ENCODE measurements around the gene RFX4. TPM values are rescaled to one million over a fixed set of nuclear protein-coding genes. Genes with fewer than 3 reads are reported as not detected.
A peak's percentile ranks its signal among the peaks of the same experiment; 100 is the strongest.

Gene RFX4
- total RNA-seq, 4 donors from 2014 or later, result not detected

GRCh38 chr12:106739318-106739717 lies 156.5 kb downstream of the RFX4 start:
- no peaks in the 10 kb centered on the region for H3K27me3 ChIP-seq
- H3K27ac ChIP-seq, result peak overlapping the region in 3 of 4 donors; percentile 13 to 59 (median 50)
- peaks cover 0 to 21% (median 8%) of the 10 kb centered on the region in 4 donors for H3K4me1 ChIP-seq
- in situ Hi-C loops (cut with MboI; ENCODE audit: low pct_ligation_motif_present in 1 of 4, low pct_unique_long_range_greater_than_20kb in 1 of 4, low sequenced_read_pairs in 3 of 4), result no loop called here
- no peak for DNase-seq
- TF ChIP-seq POLR2AphosphoS5 (IDR thresholded peaks at IDR 0.05), result no peak
- no peaks in the 10 kb centered on the region for H3K9me3 ChIP-seq
- H3K36me3 ChIP-seq, result no peaks in the 10 kb centered on the region
- WGBS, 2 donors (ENCODE audit: low coverage in 1 of 2), result 48% methylated on average over 4 of the region's 4 CpGs
- no peak overlapping the region for H3K4me3 ChIP-seq
- intact Hi-C loops (cut with DNase I; ENCODE audit: low total_unique reads), result no loop called here

DNA sequence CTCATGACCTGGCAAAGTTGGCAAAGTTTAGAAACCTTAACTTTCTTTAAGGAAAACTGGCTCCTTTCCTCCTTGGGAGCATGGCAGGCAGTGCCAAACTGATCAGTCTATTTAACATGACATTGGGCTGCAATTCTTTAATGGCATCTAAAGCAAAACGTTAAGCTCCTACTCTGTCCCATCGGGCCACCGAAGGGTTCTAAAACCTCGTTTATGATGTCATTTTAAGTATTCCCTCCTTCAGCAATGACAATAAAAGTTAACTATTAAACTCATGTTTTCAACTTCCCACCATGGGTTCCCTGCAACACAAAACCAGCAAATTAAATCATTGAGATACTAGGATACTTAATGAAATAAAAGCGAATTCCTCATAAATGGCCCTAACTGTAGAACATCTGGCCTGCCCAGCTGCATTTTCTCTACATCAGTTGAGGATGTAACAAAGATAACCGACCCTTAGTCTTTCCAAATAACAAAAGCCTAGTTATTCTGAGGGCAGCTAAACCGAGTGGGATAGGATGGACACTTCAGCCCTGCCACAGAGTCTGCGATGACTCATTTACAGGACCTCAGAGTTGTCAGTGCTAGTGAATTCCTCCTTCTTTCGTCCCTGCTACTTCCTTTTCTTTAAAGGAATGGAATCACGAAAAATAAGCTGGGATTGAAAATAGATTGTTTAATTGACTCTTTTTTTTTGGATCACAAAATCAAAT lies 157.2 kb downstream of the RFX4 start:
- no peaks in the 10 kb centered on the region for H3K9me3 ChIP-seq
- WGBS, 2 donors (ENCODE audit: low coverage in 1 of 2), result 37 to 53% methylated on average over 9 to 10 of the region's 10 CpGs
- H3K36me3 ChIP-seq, result no peaks in the 10 kb centered on the region
- in situ Hi-C loops (cut with MboI; ENCODE audit: low pct_ligation_motif_present in 1 of 4, low pct_unique_long_range_greater_than_20kb in 1 of 4, low sequenced_read_pairs in 3 of 4), result no loop called here
- intact Hi-C loops (cut with DNase I; ENCODE audit: low total_unique reads), result no loop called here
- no peaks in the 10 kb centered on the region for H3K27me3 ChIP-seq
- no peak overlapping the region for H3K4me3 ChIP-seq
- H3K4me1 ChIP-seq, result peaks cover 0 to 21% (median 8%) of the 10 kb centered on the region in 4 donors
- DNase-seq, result peak; percentile 15
- H3K27ac ChIP-seq, result peak overlapping the region in 3 of 4 donors; percentile 13 to 59 (median 50)
- TF ChIP-seq POLR2AphosphoS5 (IDR thresholded peaks at IDR 0.05) (no peak), POLR2A (IDR thresholded peaks at IDR 0.05) (no peak), EP300 (IDR thresholded peaks at IDR 0.05; ENCODE audit: low read depth) (no peak), CTCF (IDR thresholded peaks at IDR 0.05) (no peak)

DNA sequence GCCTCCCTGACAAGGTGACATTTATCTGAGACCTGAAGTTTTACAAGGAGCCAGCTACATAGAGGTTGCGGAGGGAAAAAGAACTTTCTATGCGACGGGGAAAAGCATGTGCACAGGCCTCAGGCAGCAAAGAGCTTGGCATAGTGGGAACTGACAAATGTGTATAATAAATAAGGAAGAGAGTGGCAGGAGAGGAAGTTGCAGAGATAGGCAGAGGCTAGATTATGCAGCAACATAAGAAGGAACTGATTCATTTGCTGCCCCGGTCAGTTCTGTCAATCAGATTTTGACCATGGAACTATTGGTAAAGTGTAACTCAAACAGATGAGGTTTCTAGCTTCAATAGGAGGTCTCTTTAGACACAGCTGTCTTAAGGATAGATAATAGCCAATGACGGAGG lies 158.0 kb downstream of the RFX4 start:
- H3K9me3 ChIP-seq, result no peaks in the 10 kb centered on the region
- no peak overlapping the region for H3K4me3 ChIP-seq
- H3K27me3 ChIP-seq, result no peaks in the 10 kb centered on the region
- no peaks in the 10 kb centered on the region for H3K36me3 ChIP-seq
- no peak for TF ChIP-seq EP300 (IDR thresholded peaks at IDR 0.05; ENCODE audit: low read depth)
- TF ChIP-seq POLR2AphosphoS5 (IDR thresholded peaks at IDR 0.05), result no peak
- no peak for TF ChIP-seq POLR2A (IDR thresholded peaks at IDR 0.05)
- TF ChIP-seq CTCF (IDR thresholded peaks at IDR 0.05), result no peak
- no peak overlapping the region for H3K27ac ChIP-seq
- in situ Hi-C loops (cut with MboI; ENCODE audit: low pct_ligation_motif_present in 1 of 4, low pct_unique_long_range_greater_than_20kb in 1 of 4, low sequenced_read_pairs in 3 of 4), result no loop called here
- peaks cover 0 to 21% (median 8%) of the 10 kb centered on the region in 4 donors for H3K4me1 ChIP-seq
- WGBS, 2 donors (ENCODE audit: low coverage in 1 of 2), result 68 to 81% methylated on average over 5 of the region's 5 CpGs
- DNase-seq, result no peak
- intact Hi-C loops (cut with DNase I; ENCODE audit: low total_unique reads), result no loop called here

DNA sequence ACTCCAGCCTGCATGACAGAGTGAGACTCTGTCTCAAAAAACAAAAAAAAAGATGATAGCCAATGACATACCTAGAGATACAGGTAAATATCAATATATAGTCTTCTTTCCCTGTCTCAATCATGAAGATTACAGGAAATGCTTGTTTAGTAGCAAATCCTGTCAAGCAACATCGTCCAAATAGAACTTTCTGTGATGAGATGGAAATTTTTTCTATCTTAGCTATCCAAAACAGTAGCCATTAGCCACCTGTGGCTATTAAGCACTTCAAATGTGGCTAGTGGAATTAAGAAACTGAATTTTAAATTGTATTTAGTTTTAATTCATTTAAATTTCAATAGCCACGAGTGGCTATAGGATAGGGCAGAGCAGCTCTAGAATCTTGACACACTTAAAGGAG lies 158.4 kb downstream of the RFX4 start:
- Histone ChIP-seq H3K4me1 (peaks cover 0 to 21% (median 8%) of the 10 kb centered on the region in 4 donors), H3K4me3 (no peak overlapping the region), H3K27me3 (no peaks in the 10 kb centered on the region), H3K27ac (no peak overlapping the region), H3K9me3 (no peaks in the 10 kb centered on the region), H3K36me3 (no peaks in the 10 kb centered on the region)
- no peak for DNase-seq
- in situ Hi-C loops (cut with MboI; ENCODE audit: low pct_ligation_motif_present in 1 of 4, low pct_unique_long_range_greater_than_20kb in 1 of 4, low sequenced_read_pairs in 3 of 4) (no loop called here), intact Hi-C loops (cut with DNase I; ENCODE audit: low total_unique reads) (no loop called here)
- TF ChIP-seq POLR2A (IDR thresholded peaks at IDR 0.05) (no peak), POLR2AphosphoS5 (IDR thresholded peaks at IDR 0.05) (no peak), CTCF (IDR thresholded peaks at IDR 0.05) (no peak), EP300 (IDR thresholded peaks at IDR 0.05; ENCODE audit: low read depth) (no peak)
- 84 to 90% methylated on average over 2 of the region's 2 CpGs for WGBS, 2 donors (ENCODE audit: low coverage in 1 of 2)
